GM12874 (cell line): ENCODE results near the gene CTDSP2.

Experiments
- CTCF ChIP-seq: IDR thresholded peaks from 2 replicates; pipeline ENCODE4 v1.5.1; 2011; ENCODE audit warnings: low read depth, mild to moderate bottlenecking, control low read depth, low read length, moderate library complexity; ENCODE audit not compliant: insufficient read depth

CTDSP2 gene

GRCh38 chr12:57815177-57816000 is 31.1 kb downstream of the CTDSP2 start:
- TF ChIP-seq CTCF, result no peak

- TF ChIP-seq CTCF, result no peak
These were observed 32.4 kb downstream of the CTDSP2 start for GRCh38 chr12:57813971-57814772.

GRCh38 chr12:57813111-57813970 is 33.2 kb downstream of the CTDSP2 start:
- TF ChIP-seq CTCF, result no peak

- no peak for TF ChIP-seq CTCF
These were observed 35.3 kb downstream of the CTDSP2 start for GRCh38 chr12:57811028-57811755.

- TF ChIP-seq CTCF, result no peak
These were observed 36.1 kb downstream of the CTDSP2 start for GRCh38 chr12:57810450-57810849.

GRCh38 chr12:57809425-57809824 is 37.1 kb downstream of the CTDSP2 start:
- TF ChIP-seq CTCF, result no peak

- TF ChIP-seq CTCF, result no peak
These were observed 38.2 kb downstream of the CTDSP2 start for GRCh38 chr12:57808351-57808750.
